ENCODE measurements around the gene TRAF3. TPM values are rescaled to one million over a fixed set of nuclear protein-coding genes. Genes with fewer than 3 reads are reported as not detected.

Gene TRAF3
- total and polyA plus RNA-seq, 3 experiments from 2014 or later: 16.3 to 62.0 (median 61.6) TPM

DNA sequence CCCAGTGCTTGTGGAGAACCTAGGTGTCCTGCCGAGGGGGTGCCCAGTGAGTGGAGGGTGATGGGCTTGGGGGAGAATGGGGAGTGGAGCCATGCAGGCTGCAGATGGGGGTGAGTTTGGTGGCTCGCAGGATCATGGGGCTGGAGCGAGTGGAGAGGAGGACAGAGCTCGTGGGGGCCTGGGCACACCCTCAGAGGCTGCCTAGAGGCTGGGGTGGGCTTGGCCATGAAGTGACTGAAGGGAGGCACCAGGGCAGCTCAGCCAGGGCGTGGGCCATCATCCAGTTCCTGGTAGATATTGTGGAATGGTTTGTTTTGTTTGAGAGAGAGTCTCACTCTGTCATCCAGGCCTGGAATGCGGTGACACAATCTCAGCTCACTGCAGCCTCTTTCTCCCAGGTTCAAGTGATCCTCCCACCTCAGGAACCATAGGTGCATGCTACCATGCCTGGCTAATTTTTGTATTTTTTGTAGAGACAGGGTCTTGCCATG is 101.8 kb downstream of the TRAF3 start:
- Histone ChIP-seq H3K4me1 (ENCODE audit: insufficient read depth, low read length) (no peaks in the 10 kb centered on the region), H3K27me3 (ENCODE audit: insufficient read depth, low read length, poor library complexity, severe bottlenecking) (no peaks in the 10 kb centered on the region), H3K4me3 (ENCODE audit: low read length) (no peak overlapping the region), H3K27ac (ENCODE audit: low read depth, low read length) (no peak overlapping the region), H3K36me3 (ENCODE audit: insufficient read depth, low read length) (peaks cover 29% of the 10 kb centered on the region), H3K9me3 (ENCODE audit: low read length) (no peaks in the 10 kb centered on the region)
- Mint-ChIP-seq H3K27ac (peak overlapping the region in 1 of 8 donors; percentile 51), H3K27me3 (no peaks in the 10 kb centered on the region), H3K4me3 (no peak overlapping the region), H3K9me3 (no peaks in the 10 kb centered on the region), H3K36me3 (peaks cover 6 to 43% (median 16%) of the 10 kb centered on the region in 3 donors), H3K4me1 (peaks cover 0 to 3% (median 1%) of the 10 kb centered on the region in 3 donors)
- no peak for DNase-seq
- ChIA-PET POLR2A (no interaction called here), CTCF (no interaction called here)

- H3K27ac ChIP-seq (ENCODE audit: low read depth, low read length): no peak overlapping the region
- H3K4me3 Mint-ChIP-seq: no peak overlapping the region
- H3K27me3 ChIP-seq (ENCODE audit: insufficient read depth, low read length, poor library complexity, severe bottlenecking): no peaks in the 10 kb centered on the region
- H3K27ac Mint-ChIP-seq: peak overlapping the region in 2 of 8 donors; percentile 8 to 78
- POLR2A ChIA-PET: no interaction called here
- H3K9me3 Mint-ChIP-seq: no peaks in the 10 kb centered on the region
- peaks cover 0 to 2% of the 10 kb centered on the region in 2 donors for H3K27me3 Mint-ChIP-seq
- no peak for DNase-seq
- no peaks in the 10 kb centered on the region for H3K4me1 ChIP-seq (ENCODE audit: insufficient read depth, low read length)
- CTCF ChIA-PET: no interaction called here
- peaks cover 0 to 72% (median 16%) of the 10 kb centered on the region in 3 donors for H3K36me3 Mint-ChIP-seq
- peaks cover 15% of the 10 kb centered on the region for H3K36me3 ChIP-seq (ENCODE audit: insufficient read depth, low read length)
- peaks cover 0 to 3% (median 0%) of the 10 kb centered on the region in 3 donors for H3K4me1 Mint-ChIP-seq
- no peaks in the 10 kb centered on the region for H3K9me3 ChIP-seq (ENCODE audit: low read length)
- no peak overlapping the region for H3K4me3 ChIP-seq (ENCODE audit: low read length)
Measured at GRCh38 chr14:102882226-102882906, 105.1 kb downstream of the TRAF3 start.

DNA sequence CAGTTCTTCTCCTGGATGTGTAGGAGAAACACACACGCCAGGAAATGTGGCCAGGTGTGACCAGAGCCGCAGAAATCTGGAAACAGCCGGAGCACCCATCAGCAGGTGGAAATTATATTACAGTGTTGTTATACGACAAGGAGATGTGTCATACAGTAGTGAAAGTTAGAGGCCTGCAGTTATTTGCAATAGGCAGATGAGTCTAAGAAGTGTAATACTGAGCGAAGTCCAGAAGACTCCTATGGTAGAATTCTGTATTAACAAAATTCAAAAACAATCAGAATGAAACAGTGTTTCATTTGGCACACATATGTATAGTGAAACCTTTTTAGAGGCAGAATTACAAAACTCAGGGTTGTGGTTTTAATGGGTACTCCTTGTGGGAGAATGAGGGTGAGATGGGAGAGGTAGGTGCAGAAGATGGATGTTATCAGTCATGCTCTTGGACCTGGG is 105.9 kb downstream of the TRAF3 start:
- Mint-ChIP-seq H3K27me3 (peaks cover 0 to 2% of the 10 kb centered on the region in 2 donors), H3K36me3 (peaks cover 0 to 80% (median 19%) of the 10 kb centered on the region in 3 donors), H3K9me3 (no peaks in the 10 kb centered on the region), H3K4me3 (no peak overlapping the region), H3K27ac (peak overlapping the region in 3 of 8 donors; percentile 0 to 79 (median 45)), H3K4me1 (peaks cover 0 to 3% (median 0%) of the 10 kb centered on the region in 3 donors)
- Histone ChIP-seq H3K36me3 (ENCODE audit: insufficient read depth, low read length) (peaks cover 11% of the 10 kb centered on the region), H3K9me3 (ENCODE audit: low read length) (no peaks in the 10 kb centered on the region), H3K27ac (ENCODE audit: low read depth, low read length) (no peak overlapping the region), H3K4me1 (ENCODE audit: insufficient read depth, low read length) (no peaks in the 10 kb centered on the region), H3K27me3 (ENCODE audit: insufficient read depth, low read length, poor library complexity, severe bottlenecking) (no peaks in the 10 kb centered on the region), H3K4me3 (ENCODE audit: low read length) (no peak overlapping the region)
- POLR2A ChIA-PET: no interaction called here
- DNase-seq: no peak
- CTCF ChIA-PET: no interaction called here

DNA sequence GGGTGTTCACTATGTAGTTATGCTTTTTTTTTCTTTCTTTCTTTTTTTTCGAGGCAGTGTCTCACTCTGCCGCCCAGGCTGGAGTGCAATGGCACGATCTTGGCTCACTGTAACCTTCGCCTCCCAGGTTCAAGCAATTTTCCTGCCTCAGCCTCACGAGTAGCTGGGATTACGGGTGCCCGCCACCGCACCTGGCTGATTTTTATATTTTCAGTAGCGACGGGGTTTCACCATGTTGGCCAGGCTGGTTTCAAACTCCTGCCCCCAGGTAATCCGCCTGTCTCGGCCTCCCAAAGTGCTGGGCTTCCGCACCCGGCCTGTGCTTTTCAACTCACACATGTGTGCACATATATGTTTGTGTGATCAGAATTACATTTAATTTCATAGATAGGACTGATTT is 106.3 kb downstream of the TRAF3 start:
- H3K27ac ChIP-seq (ENCODE audit: low read depth, low read length): no peak overlapping the region
- H3K36me3 ChIP-seq (ENCODE audit: insufficient read depth, low read length): peaks cover 10% of the 10 kb centered on the region
- H3K4me3 ChIP-seq (ENCODE audit: low read length): no peak overlapping the region
- no peaks in the 10 kb centered on the region for H3K9me3 ChIP-seq (ENCODE audit: low read length)
- H3K27me3 Mint-ChIP-seq: peaks cover 0 to 2% of the 10 kb centered on the region in 2 donors
- no peak for DNase-seq
- no peak overlapping the region for H3K4me3 Mint-ChIP-seq
- peaks cover 0 to 3% (median 0%) of the 10 kb centered on the region in 3 donors for H3K4me1 Mint-ChIP-seq
- ChIA-PET POLR2A (no interaction called here), CTCF (no interaction called here)
- H3K27ac Mint-ChIP-seq: no peak overlapping the region
- no peaks in the 10 kb centered on the region for H3K27me3 ChIP-seq (ENCODE audit: insufficient read depth, low read length, poor library complexity, severe bottlenecking)
- no peaks in the 10 kb centered on the region for H3K9me3 Mint-ChIP-seq
- H3K4me1 ChIP-seq (ENCODE audit: insufficient read depth, low read length): no peaks in the 10 kb centered on the region
- H3K36me3 Mint-ChIP-seq: peaks cover 0 to 84% (median 23%) of the 10 kb centered on the region in 3 donors

DNA sequence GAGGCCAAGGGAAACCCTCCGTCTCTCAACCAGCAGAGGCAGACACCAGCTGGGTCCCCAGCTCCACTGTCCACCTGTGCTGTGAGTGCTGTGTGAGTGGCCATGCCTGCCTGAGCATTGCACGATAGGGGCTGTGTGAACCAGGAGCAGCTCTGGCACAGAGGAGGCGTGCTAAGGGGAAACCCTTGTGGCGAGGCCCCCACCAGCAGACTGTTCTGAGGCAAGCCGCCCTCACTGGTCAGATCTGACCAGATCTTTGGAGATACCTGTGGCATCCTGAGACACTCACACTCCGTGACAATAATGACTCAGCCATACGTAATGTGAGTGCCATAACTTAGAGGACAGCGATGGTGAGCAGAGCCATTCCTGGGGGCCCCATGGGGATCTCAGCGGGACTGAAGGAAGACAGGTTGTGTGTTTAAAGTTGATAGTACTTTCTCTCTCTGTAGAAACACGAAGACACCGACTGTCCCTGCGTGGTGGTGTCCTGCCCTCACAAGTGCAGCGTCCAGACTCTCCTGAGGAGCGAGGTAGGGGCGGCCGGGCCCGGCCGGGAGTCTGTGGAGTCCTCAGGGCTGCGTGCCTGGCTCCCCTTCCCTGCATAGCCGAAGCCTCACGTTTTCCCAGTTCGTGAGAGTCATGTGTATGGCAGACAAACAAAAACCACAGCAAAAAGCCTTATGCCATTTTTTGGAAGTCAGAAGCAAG is 108.6 kb downstream of the TRAF3 start:
- Histone ChIP-seq H3K27me3 (ENCODE audit: insufficient read depth, low read length, poor library complexity, severe bottlenecking) (no peaks in the 10 kb centered on the region), H3K27ac (ENCODE audit: low read depth, low read length) (no peak overlapping the region), H3K9me3 (ENCODE audit: low read length) (no peaks in the 10 kb centered on the region), H3K4me3 (ENCODE audit: low read length) (no peak overlapping the region), H3K4me1 (ENCODE audit: insufficient read depth, low read length) (no peaks in the 10 kb centered on the region), H3K36me3 (ENCODE audit: insufficient read depth, low read length) (peaks cover 18% of the 10 kb centered on the region)
- peaks cover 0 to 3% (median 0%) of the 10 kb centered on the region in 3 donors for H3K4me1 Mint-ChIP-seq
- H3K9me3 Mint-ChIP-seq: no peaks in the 10 kb centered on the region
- peak overlapping the region in 3 of 8 donors; percentile 9 to 68 (median 42) for H3K27ac Mint-ChIP-seq
- ChIA-PET CTCF (no interaction called here), POLR2A (no interaction called here)
- DNase-seq: no peak
- H3K4me3 Mint-ChIP-seq: no peak overlapping the region
- H3K27me3 Mint-ChIP-seq: peaks cover 0 to 2% of the 10 kb centered on the region in 2 donors
- H3K36me3 Mint-ChIP-seq: peaks cover 0 to 84% (median 30%) of the 10 kb centered on the region in 3 donors

DNA sequence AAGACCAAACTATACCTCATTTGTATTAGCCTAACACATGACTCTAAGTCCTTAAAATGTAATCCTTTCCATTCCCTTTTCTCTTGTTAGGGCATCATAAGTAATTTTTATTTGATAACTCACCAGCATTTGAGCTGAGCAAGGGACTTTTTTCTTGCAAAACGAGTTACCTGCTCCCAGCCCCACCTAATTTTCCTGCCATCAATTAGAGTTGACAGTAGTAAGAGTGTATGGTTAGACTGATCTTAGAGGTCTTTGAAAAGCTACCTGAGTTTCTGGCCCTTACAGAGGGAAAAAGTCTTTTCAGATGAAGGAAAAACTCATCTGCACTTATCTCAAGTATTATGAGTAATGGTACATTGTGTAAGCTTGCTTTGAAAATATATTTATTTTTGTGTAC is 111.5 kb downstream of the TRAF3 start:
- CTCF ChIA-PET: no interaction called here
- Mint-ChIP-seq H3K27me3 (peaks cover 0 to 2% of the 10 kb centered on the region in 2 donors), H3K36me3 (peaks cover 4 to 85% (median 30%) of the 10 kb centered on the region in 3 donors), H3K27ac (peak overlapping the region in 2 of 8 donors; percentile 1 to 42), H3K4me1 (no peaks in the 10 kb centered on the region), H3K4me3 (no peak overlapping the region), H3K9me3 (no peaks in the 10 kb centered on the region)
- no peaks in the 10 kb centered on the region for H3K4me1 ChIP-seq (ENCODE audit: insufficient read depth, low read length)
- POLR2A ChIA-PET: interaction anchor here (0.5 kb wide), 1 partner anchor 829 kb away, joined by 3 read pairs; no protein-coding TSS in a partner anchor
- no peaks in the 10 kb centered on the region for H3K27me3 ChIP-seq (ENCODE audit: insufficient read depth, low read length, poor library complexity, severe bottlenecking)
- DNase-seq: no peak
- H3K4me3 ChIP-seq (ENCODE audit: low read length): no peak overlapping the region
- no peaks in the 10 kb centered on the region for H3K9me3 ChIP-seq (ENCODE audit: low read length)
- peaks cover 15% of the 10 kb centered on the region for H3K36me3 ChIP-seq (ENCODE audit: insufficient read depth, low read length)
- H3K27ac ChIP-seq (ENCODE audit: low read depth, low read length): no peak overlapping the region

GRCh38 chr14:102889615-102890014 is 112.4 kb downstream of the TRAF3 start:
- no peak for DNase-seq
- Histone ChIP-seq H3K4me1 (ENCODE audit: insufficient read depth, low read length) (no peaks in the 10 kb centered on the region), H3K27ac (ENCODE audit: low read depth, low read length) (no peak overlapping the region), H3K27me3 (ENCODE audit: insufficient read depth, low read length, poor library complexity, severe bottlenecking) (no peaks in the 10 kb centered on the region), H3K36me3 (ENCODE audit: insufficient read depth, low read length) (peaks cover 15% of the 10 kb centered on the region), H3K9me3 (ENCODE audit: low read length) (no peaks in the 10 kb centered on the region), H3K4me3 (ENCODE audit: low read length) (no peak overlapping the region)
- H3K4me1 Mint-ChIP-seq: no peaks in the 10 kb centered on the region
- ChIA-PET CTCF (no interaction called here), POLR2A (no interaction called here)
- H3K4me3 Mint-ChIP-seq: no peak overlapping the region
- peaks cover 0 to 2% of the 10 kb centered on the region in 2 donors for H3K27me3 Mint-ChIP-seq
- H3K9me3 Mint-ChIP-seq: no peaks in the 10 kb centered on the region
- peaks cover 4 to 84% (median 26%) of the 10 kb centered on the region in 3 donors for H3K36me3 Mint-ChIP-seq
- H3K27ac Mint-ChIP-seq: no peak overlapping the region

DNA sequence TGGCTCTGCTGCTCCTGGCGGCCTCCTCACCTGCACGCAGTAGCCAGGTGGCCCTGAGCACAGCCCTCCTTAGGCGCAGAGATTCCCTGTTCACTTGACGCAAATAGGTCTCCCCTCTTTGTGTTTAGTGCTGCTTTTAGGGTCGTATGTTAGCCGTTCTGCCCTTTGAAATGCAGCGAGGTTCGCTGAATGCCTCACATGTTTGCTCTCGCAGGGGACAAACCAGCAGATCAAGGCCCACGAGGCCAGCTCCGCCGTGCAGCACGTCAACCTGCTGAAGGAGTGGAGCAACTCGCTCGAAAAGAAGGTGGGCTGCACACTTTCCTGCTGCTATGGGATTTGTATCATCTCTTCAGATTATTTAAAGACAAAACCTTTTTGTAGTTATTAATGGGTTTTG is 113.9 kb downstream of the TRAF3 start:
- H3K9me3 Mint-ChIP-seq: no peaks in the 10 kb centered on the region
- no peak overlapping the region for H3K27ac Mint-ChIP-seq
- CTCF ChIA-PET: no interaction called here
- POLR2A ChIA-PET: no interaction called here
- DNase-seq: no peak
- no peaks in the 10 kb centered on the region for H3K9me3 ChIP-seq (ENCODE audit: low read length)
- no peaks in the 10 kb centered on the region for H3K4me1 Mint-ChIP-seq
- peaks cover 18% of the 10 kb centered on the region for H3K36me3 ChIP-seq (ENCODE audit: insufficient read depth, low read length)
- H3K4me3 Mint-ChIP-seq: no peak overlapping the region
- peaks cover 0 to 2% of the 10 kb centered on the region in 2 donors for H3K27me3 Mint-ChIP-seq
- no peaks in the 10 kb centered on the region for H3K27me3 ChIP-seq (ENCODE audit: insufficient read depth, low read length, poor library complexity, severe bottlenecking)
- H3K36me3 Mint-ChIP-seq: peaks cover 4 to 86% (median 31%) of the 10 kb centered on the region in 3 donors
- H3K4me1 ChIP-seq (ENCODE audit: insufficient read depth, low read length): no peaks in the 10 kb centered on the region
- no peak overlapping the region for H3K27ac ChIP-seq (ENCODE audit: low read depth, low read length)
- no peak overlapping the region for H3K4me3 ChIP-seq (ENCODE audit: low read length)

Data from CD8-positive, alpha-beta memory T cell (primary cell).